Measurements from ENCODE around the gene MYL7. TPM values are rescaled to one million over a fixed set of nuclear protein-coding genes. Genes with fewer than 3 reads are reported as not detected.

Gene MYL7
- total and polyA plus RNA-seq, 8 donors: 0.82 to 5.5 (median 1.2) TPM; not detected in 2

DNA sequence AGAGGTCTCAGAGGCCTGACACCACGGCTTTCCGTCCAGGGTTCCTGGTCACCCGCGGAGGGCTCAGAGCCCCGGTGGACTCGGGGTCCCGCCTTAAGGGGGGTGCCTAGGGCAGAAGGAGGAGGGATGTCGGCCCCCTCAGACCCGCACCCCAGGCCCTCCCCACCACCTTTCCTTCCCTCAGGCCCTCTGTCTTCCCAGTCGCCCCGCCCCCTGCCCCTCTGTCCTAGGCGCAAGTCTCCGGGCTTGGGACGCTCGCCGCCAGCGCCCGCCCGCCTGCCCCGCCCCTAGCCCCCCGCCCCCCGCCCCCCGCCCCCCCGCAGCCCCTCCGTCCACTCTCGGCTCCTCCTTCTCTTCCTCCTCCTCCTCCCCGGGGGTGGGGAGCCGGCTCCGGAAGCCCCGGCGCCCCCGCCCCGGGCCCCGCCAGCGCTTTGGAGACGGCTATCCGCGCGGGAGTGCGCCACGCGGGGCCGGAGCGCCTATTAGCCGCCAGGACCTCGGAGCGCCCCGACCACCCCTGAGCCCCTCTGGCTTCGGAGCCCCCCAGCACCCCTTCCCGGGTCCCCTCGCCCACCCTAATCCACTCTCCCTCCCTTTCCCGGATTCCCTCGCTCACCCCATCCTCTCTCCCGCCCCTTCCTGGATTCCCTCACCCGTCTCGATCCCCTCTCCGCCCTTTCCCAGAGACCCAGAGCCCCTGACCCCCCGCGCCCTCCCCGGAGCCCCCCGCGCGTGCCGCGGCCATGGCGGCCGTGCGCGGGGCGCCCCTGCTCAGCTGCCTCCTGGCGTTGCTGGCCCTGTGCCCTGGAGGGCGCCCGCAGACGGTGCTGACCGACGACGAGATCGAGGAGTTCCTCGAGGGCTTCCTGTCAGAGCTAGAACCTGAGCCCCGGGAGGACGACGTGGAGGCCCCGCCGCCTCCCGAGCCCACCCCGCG lies 36.9 kb downstream of the MYL7 start, which contains the start of gene AEBP1:
Gene AEBP1 (plus strand): TSS at position 423 of the 937 bp plus-strand sequence. CDS start 321 bp downstream, at position 744.
- no peak for TF ChIP-seq CTCF (IDR thresholded peaks at IDR 0.05)
- Histone ChIP-seq H3K27ac (peak within 1 kb of the TSS; percentile 62 to 74), H3K9me3 (no peaks in the 10 kb centered on the region), H3K27me3 (peaks cover 0 to 40% of the 10 kb centered on the region in 2 donors), H3K4me1 (peaks cover 0 to 7% of the 10 kb centered on the region in 2 donors), H3K36me3 (peaks cover 0 to 16% of the 10 kb centered on the region in 2 donors), H3K4me3 (peak within 1 kb of the TSS; percentile 44)
- peak; percentile 39 for ATAC-seq
- intact Hi-C loops (cut with DNase I): no loop called here
- DNase-seq: peak in 1 of 4 donors; percentile 57

GRCh38 chr7:44103566-44103922 lies 37.6 kb downstream of the MYL7 start:
- ATAC-seq: no peak
- H3K27ac ChIP-seq: peak overlapping the region; percentile 39 to 40
- no peak for TF ChIP-seq CTCF (IDR thresholded peaks at IDR 0.05)
- H3K4me1 ChIP-seq: peaks cover 0 to 7% of the 10 kb centered on the region in 2 donors
- intact Hi-C loops (cut with DNase I): no loop called here
- DNase-seq: peak in 1 of 4 donors; percentile 56
- H3K9me3 ChIP-seq: no peaks in the 10 kb centered on the region
- peak overlapping the region in 1 of 2 donors; percentile 44 for H3K4me3 ChIP-seq
- H3K27me3 ChIP-seq: peaks cover 0 to 40% of the 10 kb centered on the region in 2 donors
- H3K36me3 ChIP-seq: peaks cover 0 to 9% of the 10 kb centered on the region in 2 donors

GRCh38 chr7:44102846-44103565 lies 38.1 kb downstream of the MYL7 start:
- Histone ChIP-seq H3K9me3 (no peaks in the 10 kb centered on the region), H3K4me1 (peaks cover 0 to 7% of the 10 kb centered on the region in 2 donors), H3K4me3 (no peak overlapping the region), H3K27ac (peak overlapping the region; percentile 39 to 40), H3K36me3 (peaks cover 0 to 4% of the 10 kb centered on the region in 2 donors), H3K27me3 (peaks cover 0 to 40% of the 10 kb centered on the region in 2 donors)
- DNase-seq (peak in 1 of 4 donors; percentile 2), ATAC-seq (no peak)
- no peak for TF ChIP-seq CTCF (IDR thresholded peaks at IDR 0.05)
- intact Hi-C loops (cut with DNase I): no loop called here

DNA sequence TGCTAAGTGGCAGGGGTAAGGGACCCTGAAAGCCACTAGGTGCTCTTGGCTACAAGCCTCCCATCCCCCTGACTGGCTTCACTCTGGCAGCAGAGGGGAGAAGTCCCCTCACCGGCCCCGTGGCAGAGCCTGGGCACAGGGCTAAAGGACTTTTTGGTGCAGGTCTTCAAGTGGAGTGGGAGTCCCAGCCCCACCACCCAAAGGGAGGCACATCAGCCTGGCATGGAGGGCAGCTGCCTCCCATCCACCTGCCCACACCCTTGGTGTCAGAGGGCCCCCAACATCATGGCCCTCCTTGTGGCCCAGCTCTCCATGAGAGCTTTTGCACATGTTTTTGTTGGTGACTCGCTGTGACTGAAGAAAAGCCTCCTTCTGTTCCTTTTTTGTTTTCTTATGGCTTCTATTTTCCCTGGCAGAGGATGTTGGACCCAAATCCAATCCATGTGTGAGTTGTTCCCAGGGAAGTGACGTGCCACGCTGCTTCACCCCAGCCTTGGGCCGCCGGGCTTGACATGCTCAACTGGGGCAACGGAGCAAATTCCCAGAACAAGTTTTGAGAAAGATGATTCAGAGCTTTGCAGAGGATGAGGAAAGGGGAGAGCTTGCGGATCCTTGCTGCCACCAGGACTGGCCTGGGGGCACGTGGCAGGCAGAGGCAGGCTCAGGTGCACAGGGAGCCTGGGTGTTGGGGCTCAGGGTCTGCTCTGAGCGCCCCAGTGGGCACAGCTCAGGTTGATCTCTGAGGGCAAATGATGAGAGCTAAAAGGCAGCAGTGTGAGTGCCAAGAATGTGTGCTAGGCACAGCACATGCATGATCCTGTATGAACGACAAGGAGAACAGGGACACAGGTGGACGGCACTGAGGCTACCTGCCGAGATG lies 38.9 kb downstream of the MYL7 start:
- DNase-seq: peak in 1 of 4 donors; percentile 58
- H3K4me1 ChIP-seq: peaks cover 0 to 7% of the 10 kb centered on the region in 2 donors
- no peak overlapping the region for H3K4me3 ChIP-seq
- H3K27me3 ChIP-seq: peaks cover 0 to 40% of the 10 kb centered on the region in 2 donors
- no peak for TF ChIP-seq CTCF (IDR thresholded peaks at IDR 0.05)
- no peaks in the 10 kb centered on the region for H3K36me3 ChIP-seq
- peak overlapping the region; percentile 33 to 40 for H3K27ac ChIP-seq
- ATAC-seq: no peak
- no peaks in the 10 kb centered on the region for H3K9me3 ChIP-seq
- intact Hi-C loops (cut with DNase I): no loop called here
